ENCODE data around the gene OTUB2.

- TF ChIP-seq, protein P1, sequence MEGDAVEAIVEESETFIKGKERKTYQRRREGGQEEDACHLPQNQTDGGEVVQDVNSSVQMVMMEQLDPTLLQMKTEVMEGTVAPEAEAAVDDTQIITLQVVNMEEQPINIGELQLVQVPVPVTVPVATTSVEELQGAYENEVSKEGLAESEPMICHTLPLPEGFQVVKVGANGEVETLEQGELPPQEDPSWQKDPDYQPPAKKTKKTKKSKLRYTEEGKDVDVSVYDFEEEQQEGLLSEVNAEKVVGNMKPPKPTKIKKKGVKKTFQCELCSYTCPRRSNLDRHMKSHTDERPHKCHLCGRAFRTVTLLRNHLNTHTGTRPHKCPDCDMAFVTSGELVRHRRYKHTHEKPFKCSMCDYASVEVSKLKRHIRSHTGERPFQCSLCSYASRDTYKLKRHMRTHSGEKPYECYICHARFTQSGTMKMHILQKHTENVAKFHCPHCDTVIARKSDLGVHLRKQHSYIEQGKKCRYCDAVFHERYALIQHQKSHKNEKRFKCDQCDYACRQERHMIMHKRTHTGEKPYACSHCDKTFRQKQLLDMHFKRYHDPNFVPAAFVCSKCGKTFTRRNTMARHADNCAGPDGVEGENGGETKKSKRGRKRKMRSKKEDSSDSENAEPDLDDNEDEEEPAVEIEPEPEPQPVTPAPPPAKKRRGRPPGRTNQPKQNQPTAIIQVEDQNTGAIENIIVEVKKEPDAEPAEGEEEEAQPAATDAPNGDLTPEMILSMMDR (IDR thresholded peaks at IDR 0.05) = no peak
- no peak for TF ChIP-seq POLR2A (IDR thresholded peaks at IDR 0.05)
Observed at GRCh38 chr14:94021416-94022157, 4.6 kb upstream of the OTUB2 start.
